HPDE6-E6E7 (cell line): ENCODE measurements around the gene SLC30A3.
"Not testable (repeated sequence)": the region's sequence is repeated elsewhere in the genome, so short reads cannot be mapped to it uniquely, and the experiment has no call there.

Source experiments
- DNase-seq: peaks from one replicate; pipeline ENCODE4 v3.0.0; 2011; ENCODE audit warnings: missing footprints; ENCODE audit errors: extremely low spot score

Gene SLC30A3

GRCh38 chr2:27262379-27263286 is at the start of gene SLC30A3:
SLC30A3 (minus strand) TSS chr2:27263047; CDS start chr2:27262906, 141 bp downstream.
- DNase-seq: peak; percentile 46

GRCh38 chr2:27312152-27312551 is 49.3 kb upstream of the SLC30A3 start:
- no peak for DNase-seq

DNA sequence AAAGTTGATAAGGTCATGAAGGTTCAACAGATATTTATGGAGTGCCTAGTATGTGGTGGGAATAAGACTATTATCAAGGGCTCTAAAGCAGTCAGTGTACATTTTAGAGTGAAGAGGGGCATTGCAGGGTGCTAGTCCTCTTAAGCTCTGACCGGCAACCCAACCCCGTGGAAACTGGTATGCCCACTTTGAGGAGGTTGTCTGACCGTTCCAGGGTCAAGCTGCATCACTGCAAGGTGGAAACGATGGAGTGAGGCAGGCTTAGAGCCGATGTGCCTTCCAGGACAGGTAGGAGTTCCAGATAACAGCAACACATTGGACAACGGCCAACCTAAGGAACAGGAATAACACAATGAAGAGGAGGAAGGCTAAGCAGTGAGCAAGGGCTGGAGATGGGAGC is 46.8 kb upstream of the SLC30A3 start:
- DNase-seq: no peak

- no peak for DNase-seq
These were observed 45.6 kb upstream of the SLC30A3 start, which contains the start of gene UCN for GRCh38 chr2:27308359-27308881. UCN (minus strand) TSS chr2:27308445; CDS start chr2:27307895, 550 bp downstream.

GRCh38 chr2:27307545-27308358 is 44.9 kb upstream of the SLC30A3 start:
- DNase-seq: no peak

GRCh38 chr2:27307287-27307544 is 44.4 kb upstream of the SLC30A3 start:
- no peak for DNase-seq

DNA sequence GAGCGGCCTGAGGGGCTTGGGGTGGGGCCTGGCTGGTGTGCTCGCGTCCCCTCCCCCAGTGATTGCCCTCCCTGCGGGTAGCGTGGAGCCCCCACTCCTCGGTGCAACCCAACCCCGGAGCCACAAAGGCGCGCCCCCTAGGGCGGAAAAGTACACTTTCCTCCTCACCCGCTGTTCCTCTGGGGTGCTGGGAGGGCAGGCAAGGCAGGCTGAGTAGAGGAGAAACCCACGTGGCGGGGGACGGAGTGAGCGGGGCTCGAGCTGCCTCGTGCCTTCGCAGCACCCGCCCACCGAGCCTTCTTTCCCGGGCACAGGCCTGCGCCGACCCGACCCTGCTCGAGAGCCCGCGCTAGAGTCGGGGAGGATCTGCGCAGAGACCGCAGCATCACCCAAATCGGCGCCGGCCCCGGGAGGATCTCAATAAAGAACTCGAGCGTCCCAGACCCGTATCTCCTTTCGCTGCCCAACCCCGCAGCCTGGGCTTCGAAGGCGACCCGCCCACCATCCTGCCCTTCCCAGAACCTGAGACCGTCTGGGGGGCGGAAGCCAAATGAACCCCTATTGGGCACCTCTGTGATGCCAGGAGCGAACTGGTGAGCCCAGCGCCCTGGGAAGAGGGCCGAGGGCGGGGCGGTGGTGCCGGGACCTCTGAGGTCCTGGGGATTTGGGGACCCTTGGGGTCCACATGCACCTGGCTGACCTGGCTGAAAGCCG is 43.9 kb upstream of the SLC30A3 start:
- no peak for DNase-seq

GRCh38 chr2:27306136-27306535 is 43.3 kb upstream of the SLC30A3 start:
- no peak for DNase-seq

- no peak for DNase-seq
These were observed 42.7 kb upstream of the SLC30A3 start for GRCh38 chr2:27305516-27305915.

- DNase-seq: no peak
These were observed 41.8 kb upstream of the SLC30A3 start for GRCh38 chr2:27304488-27305240.

GRCh38 chr2:27303093-27304025 is 40.5 kb upstream of the SLC30A3 start:
- no peak for DNase-seq

GRCh38 chr2:27300606-27301005 is 37.8 kb upstream of the SLC30A3 start:
- DNase-seq: not testable (repeated sequence)

DNA sequence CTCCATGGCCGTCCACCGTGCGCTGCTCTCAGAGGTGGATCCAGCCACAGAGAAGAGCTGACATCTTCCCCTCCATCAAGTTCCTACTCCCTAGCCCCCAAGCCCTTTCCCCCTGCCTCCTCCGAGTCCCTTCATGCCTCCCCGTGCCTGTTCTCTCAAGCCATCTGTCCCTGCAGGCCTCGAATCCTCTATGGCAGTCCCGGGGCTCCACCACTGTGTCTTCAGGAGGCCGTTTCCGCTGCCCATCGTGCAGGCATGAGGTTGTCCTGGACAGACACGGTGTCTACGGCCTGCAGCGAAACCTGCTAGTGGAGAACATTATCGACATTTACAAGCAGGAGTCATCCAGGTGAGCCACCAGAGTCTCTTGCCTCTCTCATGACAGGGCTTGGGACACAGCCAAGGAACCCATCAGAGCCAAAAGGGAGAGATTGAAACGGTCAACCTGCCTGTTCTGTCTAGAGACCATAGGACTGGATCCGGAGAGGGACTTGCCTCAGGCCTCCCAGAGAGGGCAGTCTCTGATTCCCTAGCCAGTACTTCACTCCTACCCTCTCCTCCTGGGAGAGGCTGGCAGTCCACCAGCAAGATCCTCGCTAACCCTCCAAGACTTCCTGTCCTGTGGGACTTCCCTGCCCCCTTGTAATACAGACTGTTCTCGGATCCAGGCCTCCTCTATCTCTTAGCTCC is 35.7 kb upstream of the SLC30A3 start:
- DNase-seq: no peak

DNA sequence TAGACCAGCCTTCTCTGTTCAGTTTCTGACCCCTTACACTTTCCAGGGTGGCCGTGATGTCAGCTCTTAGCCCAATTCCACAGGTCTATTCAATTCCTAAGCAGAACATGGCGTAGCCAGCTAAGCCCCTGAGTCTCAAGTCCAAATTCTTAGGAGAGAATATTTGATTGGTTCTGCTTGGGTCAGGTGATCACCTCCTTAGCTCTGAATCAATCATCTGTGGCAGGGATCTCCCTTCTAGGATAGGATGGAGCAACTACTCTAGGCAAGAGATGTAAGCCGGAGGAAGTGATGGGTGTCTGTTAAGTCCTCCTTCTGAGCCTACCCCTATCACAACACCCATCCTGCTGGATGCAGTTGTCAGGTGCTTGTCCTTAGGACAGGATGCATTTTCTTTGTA is 34.3 kb upstream of the SLC30A3 start:
- DNase-seq: no peak

DNA sequence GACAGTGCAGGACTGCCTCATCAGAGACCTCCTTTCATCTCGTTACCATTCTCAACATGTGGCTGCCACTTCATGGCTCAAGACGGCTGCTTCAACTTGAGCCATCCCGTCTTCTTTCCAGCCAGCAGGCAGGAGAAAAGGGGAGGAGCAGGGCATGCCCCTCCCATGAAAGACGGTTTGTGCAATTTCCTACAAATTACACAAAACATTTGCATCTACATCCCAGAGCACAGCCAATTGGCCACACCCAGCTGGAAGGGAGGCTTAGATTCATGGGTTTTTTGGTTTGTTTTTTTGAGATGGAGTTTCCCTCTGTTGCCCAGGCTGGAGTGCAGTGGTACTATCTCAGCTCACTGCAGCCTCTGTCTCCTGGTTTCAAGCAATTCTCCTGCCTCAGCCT is 33.6 kb upstream of the SLC30A3 start:
- no peak for DNase-seq

DNA sequence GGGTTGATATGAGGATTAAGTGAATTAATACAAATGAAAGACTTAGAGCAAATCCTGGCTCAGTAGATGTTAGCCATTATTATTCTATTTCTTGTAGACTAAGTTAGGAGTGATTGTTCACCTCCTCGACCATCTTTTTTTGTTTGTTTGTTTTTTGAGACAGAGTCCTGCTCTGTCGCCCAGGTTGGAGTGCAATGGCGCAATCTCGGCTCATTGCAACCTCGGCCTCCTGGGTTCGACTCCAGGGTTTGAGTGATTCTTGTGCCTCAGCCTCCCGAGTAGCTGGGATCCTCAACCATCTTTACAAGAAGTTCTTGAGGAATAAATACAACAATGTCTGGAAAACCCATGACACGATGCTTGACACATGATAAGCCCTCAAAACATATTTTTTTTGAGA is 32.1 kb upstream of the SLC30A3 start:
- DNase-seq: no peak

DNA sequence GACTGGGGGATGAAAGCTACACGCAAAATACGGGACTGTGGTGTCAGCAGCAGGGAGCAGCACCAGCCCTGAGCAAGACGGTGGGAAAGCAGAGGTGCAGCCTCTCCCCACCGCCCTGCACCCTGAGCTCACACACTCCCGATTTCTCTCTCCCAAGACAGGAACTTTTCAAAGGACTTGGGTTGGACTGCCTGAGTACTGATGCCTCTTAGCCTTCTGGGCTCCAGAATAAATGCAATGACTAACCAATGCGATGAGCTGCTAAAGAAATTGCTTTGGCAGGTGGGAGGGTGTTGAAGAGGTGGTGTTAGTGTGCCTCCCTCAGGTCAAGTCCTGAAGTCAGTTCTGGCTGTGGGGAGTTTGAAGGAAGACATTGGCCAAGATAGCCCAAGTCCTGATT is 29.0 kb upstream of the SLC30A3 start:
- DNase-seq: no peak

DNA sequence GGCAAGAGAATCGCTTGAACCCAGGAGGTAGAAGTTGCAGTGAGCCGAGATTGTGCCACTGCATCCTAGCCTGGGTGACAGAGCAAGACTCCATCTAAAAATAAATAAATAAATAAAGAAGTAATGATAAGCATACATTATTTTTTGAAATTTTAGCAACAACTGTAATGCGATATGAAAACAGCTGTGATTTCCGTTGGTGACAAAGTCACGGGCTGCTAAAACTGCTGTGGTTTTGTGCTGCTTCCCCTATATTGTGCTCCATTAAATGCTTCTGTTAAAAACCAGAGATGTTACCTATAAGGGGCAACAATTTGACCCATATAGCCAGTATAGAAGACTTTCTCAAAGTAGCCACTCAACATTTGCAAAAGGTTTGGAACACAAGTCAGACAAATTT is 27.7 kb upstream of the SLC30A3 start:
- no peak for DNase-seq

- DNase-seq: no peak
These were observed 25.8 kb upstream of the SLC30A3 start for GRCh38 chr2:27288610-27289009.

- no peak for DNase-seq
These were observed 22.6 kb upstream of the SLC30A3 start for GRCh38 chr2:27285481-27285880.
